ENCODE data around the gene FOXD2.

DNA sequence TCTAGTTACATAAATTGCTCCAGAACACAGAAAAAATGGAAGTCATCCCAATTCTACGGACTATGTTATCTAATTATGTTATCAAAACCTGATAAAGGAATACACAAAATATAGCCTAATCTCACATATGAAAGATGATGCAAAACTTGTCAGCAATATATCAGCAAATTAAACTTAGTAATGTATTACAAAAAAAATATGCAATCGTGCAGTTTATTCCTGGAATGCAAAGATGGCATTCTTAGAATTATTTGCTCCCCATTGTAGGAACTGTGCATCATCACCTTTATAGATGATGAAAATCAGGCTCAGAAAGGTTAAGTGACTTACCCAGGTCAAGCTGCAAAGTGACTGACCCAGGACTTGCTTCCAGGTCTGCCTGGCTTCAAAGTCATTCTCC is 14.0 kb upstream of the FOXD2 start:
- no peak for TF ChIP-seq TAF1 (IDR thresholded peaks at IDR 0.05; ENCODE audit: borderline replicate concordance, insufficient read depth, low read length)
- TF ChIP-seq, protein P1, sequence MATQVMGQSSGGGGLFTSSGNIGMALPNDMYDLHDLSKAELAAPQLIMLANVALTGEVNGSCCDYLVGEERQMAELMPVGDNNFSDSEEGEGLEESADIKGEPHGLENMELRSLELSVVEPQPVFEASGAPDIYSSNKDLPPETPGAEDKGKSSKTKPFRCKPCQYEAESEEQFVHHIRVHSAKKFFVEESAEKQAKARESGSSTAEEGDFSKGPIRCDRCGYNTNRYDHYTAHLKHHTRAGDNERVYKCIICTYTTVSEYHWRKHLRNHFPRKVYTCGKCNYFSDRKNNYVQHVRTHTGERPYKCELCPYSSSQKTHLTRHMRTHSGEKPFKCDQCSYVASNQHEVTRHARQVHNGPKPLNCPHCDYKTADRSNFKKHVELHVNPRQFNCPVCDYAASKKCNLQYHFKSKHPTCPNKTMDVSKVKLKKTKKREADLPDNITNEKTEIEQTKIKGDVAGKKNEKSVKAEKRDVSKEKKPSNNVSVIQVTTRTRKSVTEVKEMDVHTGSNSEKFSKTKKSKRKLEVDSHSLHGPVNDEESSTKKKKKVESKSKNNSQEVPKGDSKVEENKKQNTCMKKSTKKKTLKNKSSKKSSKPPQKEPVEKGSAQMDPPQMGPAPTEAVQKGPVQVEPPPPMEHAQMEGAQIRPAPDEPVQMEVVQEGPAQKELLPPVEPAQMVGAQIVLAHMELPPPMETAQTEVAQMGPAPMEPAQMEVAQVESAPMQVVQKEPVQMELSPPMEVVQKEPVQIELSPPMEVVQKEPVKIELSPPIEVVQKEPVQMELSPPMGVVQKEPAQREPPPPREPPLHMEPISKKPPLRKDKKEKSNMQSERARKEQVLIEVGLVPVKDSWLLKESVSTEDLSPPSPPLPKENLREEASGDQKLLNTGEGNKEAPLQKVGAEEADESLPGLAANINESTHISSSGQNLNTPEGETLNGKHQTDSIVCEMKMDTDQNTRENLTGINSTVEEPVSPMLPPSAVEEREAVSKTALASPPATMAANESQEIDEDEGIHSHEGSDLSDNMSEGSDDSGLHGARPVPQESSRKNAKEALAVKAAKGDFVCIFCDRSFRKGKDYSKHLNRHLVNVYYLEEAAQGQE (IDR thresholded peaks at IDR 0.05; ENCODE audit: insufficient read depth in 1 of 2, low read depth in 2 of 2, low read length in 2 of 2), result no peak
- TF ChIP-seq POLR2AphosphoS5 (IDR thresholded peaks at IDR 0.05; ENCODE audit: low read depth, low read length), result no peak

Data from PFSK-1 (cell line).